Progenitor cell of endocrine pancreas (in vitro differentiated cells): Measurements from ENCODE around the gene SUV39H1. TPM values are rescaled to one million over a fixed set of nuclear protein-coding genes. Genes with fewer than 3 reads are reported as not detected.

Experiments
- DNase-seq: peaks from one replicate; pipeline ENCODE4 v3.0.0; 2021; ENCODE audit warnings: low spot score; ENCODE audit not compliant: unreplicated experiment
- H3K27ac Mint-ChIP-seq: 2 replicates; pipeline ENCODE4 v1.8.0; 2021; ENCODE audit warnings: mild to moderate bottlenecking, moderate library complexity, mixed read lengths
- H3K27me3 Mint-ChIP-seq: 2 replicates; pipeline ENCODE4 v1.8.0; 2021; ENCODE audit warnings: mixed read lengths
- H3K36me3 Mint-ChIP-seq: 2 replicates; pipeline ENCODE4 v1.8.0; 2022; ENCODE audit warnings: mixed read lengths; ENCODE audit not compliant: insufficient read depth
- H3K4me1 Mint-ChIP-seq: 2 replicates; pipeline ENCODE4 v1.8.0; 2021; ENCODE audit warnings: low read depth, mixed read lengths
- H3K4me3 Mint-ChIP-seq: 2 replicates; pipeline ENCODE4 v1.8.0; 2021; ENCODE audit warnings: low read depth, mild to moderate bottlenecking, moderate library complexity, mixed read lengths
- H3K9me3 Mint-ChIP-seq: 2 replicates; pipeline ENCODE4 v1.8.0; 2021; ENCODE audit warnings: low read depth, mixed read lengths
- CTCF ChIP-seq: fragments of 200-600 bp; sonication (generic); IDR thresholded peaks from one replicate; pipeline ENCODE4 v1.5.0; 2021; ENCODE audit warnings: antibody characterized with exemption, mild to moderate bottlenecking; ENCODE audit not compliant: unreplicated experiment
- total RNA-seq: library from RNA; stranded (reverse); gene quantifications from 2 replicates; pipeline ENCODE4 v1.2.1, GENCODE V29; 2021

SUV39H1 gene
- total RNA-seq, 1 donor from 2014 or later: 7.4 TPM

- no peaks in the 10 kb centered on the region for H3K27me3 Mint-ChIP-seq
- peaks cover 14% of the 10 kb centered on the region for H3K36me3 Mint-ChIP-seq
- no peak overlapping the region for H3K4me3 Mint-ChIP-seq
- H3K9me3 Mint-ChIP-seq: peaks cover 15% of the 10 kb centered on the region
- DNase-seq: no peak
- no peak for TF ChIP-seq CTCF
- H3K4me1 Mint-ChIP-seq: peaks cover 9% of the 10 kb centered on the region
- no peak overlapping the region for H3K27ac Mint-ChIP-seq
Observed at GRCh38 chrX:48700246-48700645, 3.7 kb downstream of the SUV39H1 start.

DNA sequence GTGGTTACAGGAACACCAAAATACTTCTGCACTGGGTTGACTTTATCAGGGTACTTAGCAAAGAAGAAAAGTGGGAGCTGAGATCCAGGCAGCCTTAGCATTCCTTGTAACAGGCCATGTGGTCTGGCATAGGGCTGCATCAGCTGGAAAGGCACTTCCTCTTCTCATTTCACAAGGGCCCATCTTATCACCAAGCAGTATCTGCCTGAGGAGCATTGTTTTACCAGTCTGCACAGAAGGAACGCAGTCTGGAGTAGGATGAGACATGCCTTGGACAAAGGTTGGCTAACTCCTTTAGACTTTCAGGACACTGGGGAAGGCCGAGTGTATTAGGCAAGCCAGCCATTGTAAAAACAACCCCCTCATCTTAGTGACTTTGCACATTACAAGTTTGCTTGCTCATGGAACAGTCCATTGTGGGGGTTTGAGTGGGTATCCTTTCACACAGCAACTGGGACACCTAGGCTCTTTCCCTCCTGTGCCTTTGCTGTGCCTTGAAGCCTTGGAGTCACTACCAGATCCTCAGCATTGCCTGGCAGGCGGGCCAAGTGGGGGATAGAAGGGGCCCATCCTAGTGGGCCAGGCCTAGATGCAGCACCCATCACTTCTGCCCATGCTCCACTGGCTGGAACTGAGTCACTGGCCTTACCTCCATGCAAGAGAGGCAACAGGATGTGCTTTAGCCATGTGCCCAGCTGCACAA lies 4.6 kb downstream of the SUV39H1 start:
- DNase-seq: no peak
- Mint-ChIP-seq H3K4me3 (no peak overlapping the region), H3K4me1 (peaks cover 4% of the 10 kb centered on the region), H3K27ac (no peak overlapping the region), H3K36me3 (peaks cover 15% of the 10 kb centered on the region), H3K27me3 (no peaks in the 10 kb centered on the region), H3K9me3 (peaks cover 10% of the 10 kb centered on the region)
- no peak for TF ChIP-seq CTCF

- H3K9me3 Mint-ChIP-seq: peaks cover 9% of the 10 kb centered on the region
- DNase-seq: no peak
- peaks cover 3% of the 10 kb centered on the region for H3K4me1 Mint-ChIP-seq
- peaks cover 17% of the 10 kb centered on the region for H3K36me3 Mint-ChIP-seq
- no peaks in the 10 kb centered on the region for H3K27me3 Mint-ChIP-seq
- H3K27ac Mint-ChIP-seq: no peak overlapping the region
- no peak for TF ChIP-seq CTCF
- H3K4me3 Mint-ChIP-seq: no peak overlapping the region
Observed at GRCh38 chrX:48702032-48702431, 5.5 kb downstream of the SUV39H1 start.

DNA sequence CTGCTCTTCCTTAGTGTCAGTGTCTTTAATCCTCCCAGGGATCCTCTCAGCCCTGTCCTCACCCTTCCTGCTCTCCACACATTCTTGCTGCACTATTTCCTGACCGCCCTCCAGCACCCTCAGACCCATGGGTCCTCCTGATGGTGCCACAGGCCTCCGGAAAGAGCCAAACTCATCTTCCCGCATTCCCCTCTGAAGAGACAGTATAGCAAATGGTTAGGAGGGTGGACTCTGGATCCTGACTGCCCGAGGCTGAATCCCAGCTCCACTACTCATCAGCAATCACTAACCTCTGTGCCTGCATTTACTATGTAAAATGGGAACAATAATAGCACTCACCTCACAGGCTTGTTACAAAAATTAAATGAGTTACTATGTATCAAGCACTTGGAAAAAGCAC lies 6.2 kb downstream of the SUV39H1 start:
- Mint-ChIP-seq H3K27me3 (no peaks in the 10 kb centered on the region), H3K4me1 (no peaks in the 10 kb centered on the region), H3K36me3 (peaks cover 17% of the 10 kb centered on the region), H3K27ac (no peak overlapping the region), H3K4me3 (no peak overlapping the region), H3K9me3 (peaks cover 9% of the 10 kb centered on the region)
- no peak for DNase-seq
- TF ChIP-seq CTCF: no peak

GRCh38 chrX:48703228-48703627 lies 6.7 kb downstream of the SUV39H1 start:
- H3K36me3 Mint-ChIP-seq: peaks cover 17% of the 10 kb centered on the region
- DNase-seq: no peak
- no peak overlapping the region for H3K4me3 Mint-ChIP-seq
- peaks cover 2% of the 10 kb centered on the region for H3K27me3 Mint-ChIP-seq
- TF ChIP-seq CTCF: no peak
- H3K4me1 Mint-ChIP-seq: no peaks in the 10 kb centered on the region
- peaks cover 9% of the 10 kb centered on the region for H3K9me3 Mint-ChIP-seq
- H3K27ac Mint-ChIP-seq: no peak overlapping the region
